NCI-H2107 treated with DMSO at 0.1 percent for 48 hours (cell line): ENCODE data around the gene CASTOR2.
"Not testable (repeated sequence)": the region's sequence is repeated elsewhere in the genome, so short reads cannot be mapped to it uniquely, and the experiment has no call there.

ENCODE experiments used
- DNase-seq: peaks from one replicate; lab custom pipeline; 2025; ENCODE audit not compliant: unreplicated experiment; lab: John Stamatoyannopoulos, UW

Gene CASTOR2

GRCh38 chr7:75049817-75050216 lies 85.3 kb downstream of the CASTOR2 start:
- DNase-seq: no peak

GRCh38 chr7:75050501-75050900 lies 86.0 kb downstream of the CASTOR2 start:
- DNase-seq: no peak

GRCh38 chr7:75054744-75055143 lies 90.2 kb downstream of the CASTOR2 start:
- DNase-seq: no peak

- DNase-seq: no peak
These were observed 90.7 kb downstream of the CASTOR2 start for GRCh38 chr7:75055155-75055554.

DNA sequence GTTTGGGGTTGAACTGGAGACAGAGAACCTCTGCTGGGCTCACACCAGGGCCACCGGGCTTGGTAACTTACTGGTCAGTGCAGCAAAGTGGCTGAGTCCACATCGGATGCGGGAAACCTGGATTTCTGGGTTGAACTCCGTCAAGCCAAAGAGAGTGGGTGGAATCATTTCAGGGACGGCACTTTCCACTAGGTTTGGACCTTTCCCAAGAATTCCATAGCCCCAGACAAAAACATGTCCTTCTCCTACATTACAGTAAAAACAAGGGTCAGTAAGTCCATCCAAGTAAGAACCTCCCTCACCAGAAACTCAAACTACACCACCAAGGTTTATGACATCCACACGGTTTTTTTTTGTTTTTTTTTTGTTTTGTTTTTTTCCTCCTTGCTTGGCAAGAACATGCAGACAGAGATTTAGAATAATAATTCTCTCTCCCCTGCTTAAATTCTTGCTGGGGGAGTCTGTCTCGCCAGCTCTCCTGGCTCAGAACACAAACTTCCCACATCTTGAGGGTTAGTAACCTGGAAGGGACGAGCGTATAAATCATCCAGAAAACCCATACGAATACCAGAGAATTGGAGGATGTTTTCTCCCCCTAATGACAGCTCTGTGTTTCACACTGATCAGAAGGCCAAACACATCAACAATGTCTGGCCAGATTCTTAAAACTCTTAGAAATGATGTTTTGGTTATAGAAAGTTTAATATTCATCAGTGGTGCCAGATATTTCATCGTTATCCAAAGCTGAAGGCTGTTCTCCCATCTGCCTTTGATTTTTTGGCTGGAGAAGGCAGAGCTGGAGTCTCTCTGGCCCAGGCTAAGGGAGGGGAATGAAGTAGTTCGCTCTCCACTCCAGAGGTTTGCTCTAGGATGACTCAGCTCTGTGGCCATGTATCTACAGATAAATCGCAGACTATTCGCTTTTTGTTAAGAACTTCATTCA lies 91.6 kb downstream of the CASTOR2 start:
- DNase-seq: no peak

GRCh38 chr7:75058406-75058805 lies 93.9 kb downstream of the CASTOR2 start:
- no peak for DNase-seq

DNA sequence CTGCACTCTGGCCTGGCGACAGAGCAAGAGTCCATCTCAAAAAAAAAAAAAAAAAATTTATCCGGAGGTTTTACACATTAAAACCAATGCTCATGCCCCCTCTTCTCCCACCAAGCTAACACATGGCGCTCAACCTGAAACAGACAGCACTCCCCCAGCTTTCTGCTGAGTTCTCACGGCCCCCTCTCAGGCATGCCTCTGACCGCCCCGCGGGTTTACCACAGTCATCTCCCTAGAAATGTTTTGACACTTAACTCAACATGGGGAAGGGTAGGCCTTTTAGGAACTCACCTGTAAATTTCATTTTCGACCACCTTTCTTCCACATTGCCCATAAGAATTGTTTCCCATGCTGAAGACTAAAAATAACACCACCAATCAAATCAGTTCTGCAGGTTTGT lies 99.8 kb downstream of the CASTOR2 start:
- no peak for DNase-seq

- no peak for DNase-seq
These were observed 100.3 kb downstream of the CASTOR2 start for GRCh38 chr7:75064801-75065200.

- no peak for DNase-seq
These were observed 102.0 kb downstream of the CASTOR2 start for GRCh38 chr7:75066521-75066920.

GRCh38 chr7:75072981-75073283 lies 108.4 kb downstream of the CASTOR2 start:
- DNase-seq: no peak

GRCh38 chr7:75074262-75074641 lies 109.7 kb downstream of the CASTOR2 start:
- DNase-seq: not testable (repeated sequence)
